Naive B cell (primary cell): ENCODE measurements around the gene SFMBT1. TPM values are rescaled to one million over a fixed set of nuclear protein-coding genes. Genes with fewer than 3 reads are reported as not detected.

ENCODE experiments used
- ATAC-seq, 2 donors: fragments of 150-1000 bp; cut with Tn5 transposase; 2 replicates each; pipeline ENCODE4 v1.10.0; 2021; ENCODE audit warnings: low read depth in 2 of 2, mild to moderate bottlenecking in 2 of 2, moderate library complexity in 2 of 2
- DNase-seq: peaks from one replicate; pipeline ENCODE4 v3.0.0; 2022
- H3K27ac Mint-ChIP-seq, 6 donors: one replicate each; pipeline ENCODE4 v1.8.0; 2020 to 2022; ENCODE audit warnings: mild to moderate bottlenecking in 6 of 6, mixed read lengths in 6 of 6, moderate library complexity in 5 of 6, inconsistent platforms in 2 of 6
- H3K27me3 Mint-ChIP-seq, 3 donors: one replicate each; pipeline ENCODE4 v1.8.0; 2021 to 2022; ENCODE audit warnings: mixed read lengths in 3 of 3, mild to moderate bottlenecking in 1 of 3
- H3K36me3 Mint-ChIP-seq, 2 donors: one replicate each; pipeline ENCODE4 v1.8.0; 2020 to 2022; ENCODE audit warnings: mixed read lengths in 2 of 2, inconsistent platforms in 1 of 2, mild to moderate bottlenecking in 1 of 2
- H3K4me1 Mint-ChIP-seq, 3 donors: one replicate each; pipeline ENCODE4 v1.8.0; 2020 to 2022; ENCODE audit warnings: mixed read lengths in 3 of 3, inconsistent platforms in 1 of 3, mild to moderate bottlenecking in 1 of 3, moderate library complexity in 1 of 3
- H3K4me3 Mint-ChIP-seq, 8 donors: one replicate each; pipeline ENCODE4 v1.8.0; 2020 to 2022; ENCODE audit warnings: mild to moderate bottlenecking in 8 of 8, mixed read lengths in 8 of 8, moderate library complexity in 8 of 8, inconsistent platforms in 2 of 8
- H3K9me3 Mint-ChIP-seq, 7 donors: one replicate each; pipeline ENCODE4 v1.8.0; 2020 to 2022; ENCODE audit warnings: mixed read lengths in 7 of 7, mild to moderate bottlenecking in 5 of 7, inconsistent platforms in 2 of 7, moderate library complexity in 1 of 7
- polyA plus RNA-seq, 6 donors: library from polyadenylated mRNA; unstranded; fragments of 300-500 nt; fragmentation: Illumina TruSeq; gene quantifications; one replicate each; pipeline ENCODE4 v1.2.3, GENCODE V29; 2021; ENCODE audit warnings: low read depth in 6 of 6

Gene SFMBT1
- polyA plus RNA-seq, 6 donors from 2014 or later: 2.2 to 22.5 (median 19.6) TPM

- ATAC-seq (no peak), DNase-seq (no peak)
- Mint-ChIP-seq H3K4me3 (no peak overlapping the region), H3K36me3 (peaks cover 0 to 4% of the 10 kb centered on the region in 2 donors), H3K9me3 (no peaks in the 10 kb centered on the region), H3K27ac (peak overlapping the region in 3 of 6 donors; percentile 30 to 34 (median 34)), H3K4me1 (peaks cover 31 to 61% (median 47%) of the 10 kb centered on the region in 3 donors), H3K27me3 (no peaks in the 10 kb centered on the region)
These were observed 22.6 kb downstream of the SFMBT1 start for GRCh38 chr3:53023072-53023823.

GRCh38 chr3:53022647-53023046 lies 23.2 kb downstream of the SFMBT1 start:
- Mint-ChIP-seq H3K36me3 (peaks cover 0 to 4% of the 10 kb centered on the region in 2 donors), H3K4me3 (peak overlapping the region in 1 of 8 donors; percentile 1), H3K4me1 (peaks cover 37 to 67% (median 53%) of the 10 kb centered on the region in 3 donors), H3K9me3 (no peaks in the 10 kb centered on the region), H3K27me3 (no peaks in the 10 kb centered on the region), H3K27ac (peak overlapping the region in 1 of 6 donors; percentile 76)
- DNase-seq: no peak
- ATAC-seq: no peak

- no peak for ATAC-seq
- DNase-seq: no peak
- Mint-ChIP-seq H3K27me3 (no peaks in the 10 kb centered on the region), H3K36me3 (peaks cover 0 to 5% of the 10 kb centered on the region in 2 donors), H3K4me1 (peaks cover 36 to 50% (median 40%) of the 10 kb centered on the region in 3 donors), H3K4me3 (no peak overlapping the region), H3K27ac (peak overlapping the region in 1 of 6 donors; percentile 92), H3K9me3 (no peaks in the 10 kb centered on the region)
These were observed 29.6 kb downstream of the SFMBT1 start for GRCh38 chr3:53016236-53016635.

GRCh38 chr3:53011324-53011723 lies 34.5 kb downstream of the SFMBT1 start:
- Mint-ChIP-seq H3K36me3 (peaks cover 0 to 7% of the 10 kb centered on the region in 2 donors), H3K9me3 (no peaks in the 10 kb centered on the region), H3K4me1 (peaks cover 20 to 28% (median 27%) of the 10 kb centered on the region in 3 donors), H3K4me3 (no peak overlapping the region), H3K27me3 (no peaks in the 10 kb centered on the region), H3K27ac (peak overlapping the region in 1 of 6 donors; percentile 18)
- ATAC-seq (no peak), DNase-seq (no peak)

- Mint-ChIP-seq H3K27ac (peak overlapping the region in 2 of 6 donors; percentile 43 to 61), H3K4me3 (peak overlapping the region in 2 of 8 donors; percentile 3 to 42), H3K4me1 (peaks cover 23 to 38% (median 28%) of the 10 kb centered on the region in 3 donors)
These were observed 35.9 kb downstream of the SFMBT1 start for GRCh38 chr3:53009826-53010539.

GRCh38 chr3:53008932-53009331 lies 36.9 kb downstream of the SFMBT1 start:
- no peaks in the 10 kb centered on the region for H3K9me3 Mint-ChIP-seq
- peak overlapping the region in 1 of 6 donors; percentile 52 for H3K27ac Mint-ChIP-seq
- ATAC-seq (no peak), DNase-seq (no peak)
- H3K4me1 Mint-ChIP-seq: peaks cover 28 to 43% (median 34%) of the 10 kb centered on the region in 3 donors
- H3K27me3 Mint-ChIP-seq: no peaks in the 10 kb centered on the region
- H3K4me3 Mint-ChIP-seq: peak overlapping the region in 1 of 8 donors; percentile 73
- peaks cover 0 to 4% of the 10 kb centered on the region in 2 donors for H3K36me3 Mint-ChIP-seq

More at GRCh38 chr3:53009826-53010539, 35.9 kb downstream of the SFMBT1 start:
- H3K9me3 Mint-ChIP-seq: no peaks in the 10 kb centered on the region
- DNase-seq (no peak), ATAC-seq (no peak)
- no peaks in the 10 kb centered on the region for H3K27me3 Mint-ChIP-seq
- peaks cover 0 to 7% of the 10 kb centered on the region in 2 donors for H3K36me3 Mint-ChIP-seq

GRCh38 chr3:53005854-53006513 lies 39.9 kb downstream of the SFMBT1 start:
- DNase-seq (no peak), ATAC-seq (no peak)
- Mint-ChIP-seq H3K4me3 (no peak overlapping the region), H3K27me3 (no peaks in the 10 kb centered on the region), H3K36me3 (no peaks in the 10 kb centered on the region), H3K27ac (peak overlapping the region in 4 of 6 donors; percentile 59 to 90 (median 80)), H3K9me3 (no peaks in the 10 kb centered on the region), H3K4me1 (peaks cover 25 to 34% (median 34%) of the 10 kb centered on the region in 3 donors)

GRCh38 chr3:53005338-53005737 lies 40.5 kb downstream of the SFMBT1 start:
- DNase-seq: no peak
- Mint-ChIP-seq H3K4me3 (no peak overlapping the region), H3K27ac (peak overlapping the region in 4 of 6 donors; percentile 67 to 87 (median 76)), H3K27me3 (no peaks in the 10 kb centered on the region), H3K9me3 (no peaks in the 10 kb centered on the region), H3K4me1 (peaks cover 21 to 29% (median 28%) of the 10 kb centered on the region in 3 donors), H3K36me3 (no peaks in the 10 kb centered on the region)
- no peak for ATAC-seq

GRCh38 chr3:53003320-53003719 lies 42.6 kb downstream of the SFMBT1 start:
- no peaks in the 10 kb centered on the region for H3K9me3 Mint-ChIP-seq
- peaks cover 14 to 22% (median 22%) of the 10 kb centered on the region in 3 donors for H3K4me1 Mint-ChIP-seq
- ATAC-seq (no peak), DNase-seq (no peak)
- peaks cover 0 to 4% of the 10 kb centered on the region in 2 donors for H3K36me3 Mint-ChIP-seq
- peak overlapping the region in 1 of 6 donors; percentile 25 for H3K27ac Mint-ChIP-seq
- no peak overlapping the region for H3K4me3 Mint-ChIP-seq
- no peaks in the 10 kb centered on the region for H3K27me3 Mint-ChIP-seq

- Mint-ChIP-seq H3K4me3 (no peak overlapping the region), H3K36me3 (peaks cover 0 to 4% of the 10 kb centered on the region in 2 donors), H3K9me3 (no peaks in the 10 kb centered on the region), H3K27ac (no peak overlapping the region), H3K27me3 (no peaks in the 10 kb centered on the region), H3K4me1 (peaks cover 5 to 11% (median 6%) of the 10 kb centered on the region in 3 donors)
- ATAC-seq (no peak), DNase-seq (no peak)
These were observed 46.9 kb downstream of the SFMBT1 start for GRCh38 chr3:52998771-52999513.

- no peaks in the 10 kb centered on the region for H3K27me3 Mint-ChIP-seq
- H3K36me3 Mint-ChIP-seq: no peaks in the 10 kb centered on the region
- ATAC-seq: no peak
- DNase-seq: no peak
- no peak overlapping the region for H3K4me3 Mint-ChIP-seq
- H3K4me1 Mint-ChIP-seq: peaks cover 15 to 43% (median 31%) of the 10 kb centered on the region in 3 donors
- peak overlapping the region in 1 of 6 donors; percentile 85 for H3K27ac Mint-ChIP-seq
- no peaks in the 10 kb centered on the region for H3K9me3 Mint-ChIP-seq
These were observed 55.2 kb downstream of the SFMBT1 start for GRCh38 chr3:52990637-52991036.

GRCh38 chr3:52986938-52987337 lies 58.9 kb downstream of the SFMBT1 start:
- no peaks in the 10 kb centered on the region for H3K27me3 Mint-ChIP-seq
- no peak for ATAC-seq
- H3K9me3 Mint-ChIP-seq: peaks cover 0 to under 1% (median 0%) of the 10 kb centered on the region in 7 donors
- no peak overlapping the region for H3K27ac Mint-ChIP-seq
- peaks cover 26 to 52% (median 50%) of the 10 kb centered on the region in 3 donors for H3K4me1 Mint-ChIP-seq
- no peak overlapping the region for H3K4me3 Mint-ChIP-seq
- DNase-seq: no peak
- no peaks in the 10 kb centered on the region for H3K36me3 Mint-ChIP-seq
